ENCODE measurements around the gene CTNNA2. TPM values are rescaled to one million over a fixed set of nuclear protein-coding genes. Genes with fewer than 3 reads are reported as not detected.

Gene CTNNA2
- total and polyA plus RNA-seq, 2 of the 8 experiments (the other 6 are each of a cell fraction or from before 2014, with no cell fraction given) = 3.9 to 9.0 TPM

- TF ChIP-seq BCL11A (IDR thresholded peaks at IDR 0.05; ENCODE audit: low read depth in 2 of 2, low read length in 2 of 2) (no peak), TCF12 (IDR thresholded peaks at IDR 0.05; ENCODE audit: low read depth, low read length) (no peak), SAP30 (IDR thresholded peaks at IDR 0.05; ENCODE audit: insufficient read depth, insufficient replicate concordance, low read length) (no peak), NRF1 (IDR thresholded peaks at IDR 0.05; ENCODE audit: low read depth, low read length) (no peak), SUZ12 (IDR thresholded peaks at IDR 0.05; ENCODE audit: low read length) (no peak), CHD7 (IDR thresholded peaks at IDR 0.05; ENCODE audit: insufficient replicate concordance, low read length) (no peak), KDM4A (IDR thresholded peaks at IDR 0.05; ENCODE audit: low read depth, low read length, severe bottlenecking) (no peak)
Observed at GRCh38 chr2:80529466-80530165, 1016.8 kb downstream of the CTNNA2 start (continued).

All from H1 (cell line).